ENCODE data around the gene MEDAG. TPM values are rescaled to one million over a fixed set of nuclear protein-coding genes. Genes with fewer than 3 reads are reported as not detected.

The MEDAG gene
- polyA plus RNA-seq, 1 donor (not counting 4 experiments of a cell fraction or from before 2014, with no cell fraction given) = 0.03 TPM

GRCh38 chr13:30974350-30974749, 68.3 kb downstream of the MEDAG start:
- no peak overlapping the region for H3K4me3 ChIP-seq (ENCODE audit: control insufficient read depth in 2 of 3, extremely low read depth in 1 of 3, insufficient read depth in 2 of 3, low read depth in 1 of 3, low read length in 3 of 3)
- no peak overlapping the region for H3K4me2 ChIP-seq (ENCODE audit: control insufficient read depth, extremely low read depth, insufficient read depth, low read depth, low read length)
- no peak overlapping the region for H2AFZ ChIP-seq (ENCODE audit: control insufficient read depth, low read length)
- TF ChIP-seq EZH2 (IDR thresholded peaks at IDR 0.05; ENCODE audit: low read length) (no peak), CTCF (optimal IDR thresholded peaks at IDR 0.05 in 1 of 3, IDR thresholded peaks at IDR 0.05 in 1 of 3, conservative IDR thresholded peaks at IDR 0.05 in 1 of 3; ENCODE audit: extremely low read depth in 1 of 3, insufficient read depth in 2 of 3, low read length in 3 of 3) (no peak)
- no peaks in the 10 kb centered on the region for H4K20me1 ChIP-seq (ENCODE audit: control insufficient read depth, extremely low read depth, insufficient read depth, low read length)
- FAIRE-seq (no peak), DNase-seq (ENCODE audit: low read depth, low spot score) (no peak)
- H3K36me3 ChIP-seq (ENCODE audit: control insufficient read depth in 2 of 2, extremely low read depth in 1 of 2, insufficient read depth in 2 of 2, low read length in 2 of 2) = no peaks in the 10 kb centered on the region
- peaks cover 16% of the 10 kb centered on the region for H3K4me1 ChIP-seq (ENCODE audit: control insufficient read depth, extremely low read depth, insufficient read depth, low read length)
- H3K9ac ChIP-seq (ENCODE audit: control insufficient read depth, extremely low read depth, insufficient read depth, low read length) = no peak overlapping the region
- H3K27ac ChIP-seq (ENCODE audit: control insufficient read depth, insufficient read depth, low read length) = no peak overlapping the region
- H3K27me3 ChIP-seq (ENCODE audit: control insufficient read depth, extremely low read depth, insufficient read depth, low read length) = no peaks in the 10 kb centered on the region
- H3K9me1 ChIP-seq (ENCODE audit: control insufficient read depth, extremely low read depth, insufficient read depth, low read length) = no peaks in the 10 kb centered on the region
- no peaks in the 10 kb centered on the region for H3K9me3 ChIP-seq (ENCODE audit: control insufficient read depth, low read depth, low read length)
- dilution Hi-C loops (cut with MboI; ENCODE audit: extremely low pct_ligation_motif_present, low sequenced_read_pairs) = no loop called here
- H3K79me2 ChIP-seq (ENCODE audit: control insufficient read depth, insufficient read depth, low read length) = no peaks in the 10 kb centered on the region

Other genes starting within 250 kb of the MEDAG start
- 0.31 to 0.98 TPM (median 0.62 TPM) in 3 replicates for gene ALOX5AP, start 170.7 kb upstream of the MEDAG start, polyA plus RNA-seq
- not detected in 3 replicates for gene TEX26, start 26.4 kb downstream of the MEDAG start, polyA plus RNA-seq